Caco-2 (cell line): ENCODE data around the gene MAPK13. TPM values are rescaled to one million over a fixed set of nuclear protein-coding genes. Genes with fewer than 3 reads are reported as not detected.

Source experiments
- BruUV-seq: library from RNA; stranded (reverse); fragments of 400-500 nt; replicated peaks from 2 replicates; lab custom pipeline; 2021; lab: Mats Ljungman, UMichigan
- CTCF ChIA-PET: fragments of 300-600 bp; sonication (Branson Sonifier 250); formaldehyde crosslinking; loops from one replicate; lab custom pipeline; 2022; ENCODE audit warnings: antibody characterized with exemption; lab: Charles Lee
- POLR2A ChIA-PET: fragments of 300-600 bp; sonication (Branson Sonifier 250); formaldehyde crosslinking; loops from one replicate; lab custom pipeline; 2022; ENCODE audit warnings: antibody characterized with exemption; lab: Charles Lee
- DNase-seq, 2 experiments: peaks; one replicate each; pipeline versions ENCODE4 v3.0.0 to v3.0.0-alpha.2; 2020 to 2022
- H3K27me3 ChIP-seq: replicated peaks from 2 replicates; pipeline ENCODE4 v1.6.0; 2011; ENCODE audit warnings: low read length; ENCODE audit not compliant: control insufficient read depth, insufficient read depth
- H3K36me3 ChIP-seq: 2 replicates; pipeline ENCODE4 v1.5.1; 2011; ENCODE audit warnings: low read length; ENCODE audit not compliant: control insufficient read depth, insufficient read depth
- H3K4me1 ChIP-seq: fragments of 250-450 bp; sonication (Bioruptor Pico); 2 replicates; pipeline ENCODE4 v1.5.1; 2020; ENCODE audit warnings: mild to moderate bottlenecking
- H3K4me3 ChIP-seq: 2 replicates; pipeline ENCODE4 v1.5.1; 2011; ENCODE audit warnings: low read depth, mild to moderate bottlenecking, control low read depth, low read length
- H3K9me3 ChIP-seq: fragments of 250-450 bp; sonication (Bioruptor Pico); 2 replicates; pipeline ENCODE4 v1.5.1; 2020; ENCODE audit warnings: mild to moderate bottlenecking, moderate library complexity
- H3K27ac Mint-ChIP-seq: one replicate; pipeline ENCODE4 v1.8.0; 2022; ENCODE audit warnings: mixed read lengths; ENCODE audit not compliant: unreplicated experiment
- H3K27me3 Mint-ChIP-seq: one replicate; pipeline ENCODE4 v1.8.0; 2022; ENCODE audit warnings: mixed read lengths; ENCODE audit not compliant: insufficient read depth, unreplicated experiment
- H3K36me3 Mint-ChIP-seq: one replicate; pipeline ENCODE4 v1.8.0; 2022; ENCODE audit warnings: mild to moderate bottlenecking, mixed read lengths; ENCODE audit not compliant: insufficient read depth, unreplicated experiment
- H3K4me1 Mint-ChIP-seq: one replicate; pipeline ENCODE4 v1.8.0; 2022; ENCODE audit warnings: low read depth, mixed read lengths; ENCODE audit not compliant: unreplicated experiment
- H3K4me3 Mint-ChIP-seq: one replicate; pipeline ENCODE4 v1.8.0; 2022; ENCODE audit warnings: mild to moderate bottlenecking, moderate library complexity, mixed read lengths; ENCODE audit not compliant: unreplicated experiment
- H3K9me3 Mint-ChIP-seq: one replicate; pipeline ENCODE4 v1.8.0; 2022; ENCODE audit warnings: mixed read lengths; ENCODE audit not compliant: unreplicated experiment
- CTCF ChIP-seq, 2 experiments: fragments of 200-600 bp in 1 of 2; IDR thresholded peaks; 1 replicate in 1 of 2; 2 replicates in 1 of 2; pipeline versions ENCODE4 v1.5.1 to v1.8.0; 2011 to 2022; ENCODE audit warnings: antibody characterized with exemption in 1 of 2, control low read depth in 1 of 2, inconsistent platforms in 1 of 2, low read depth in 1 of 2, low read length in 1 of 2, mild to moderate bottlenecking in 1 of 2, moderate library complexity in 1 of 2; ENCODE audit not compliant: insufficient read depth in 1 of 2, severe bottlenecking in 1 of 2, unreplicated experiment in 1 of 2
- intact Hi-C: fragments of 100-400 bp; cut with micrococcal nuclease; formaldehyde crosslinking; loops from one replicate; pipeline ENCODE4 v1.10.0; 2022; ENCODE audit not compliant: unreplicated experiment
- total RNA-seq: library from RNA; stranded (reverse); gene quantifications from 2 replicates; pipeline ENCODE4 v1.2.3, GENCODE V29; 2022

MAPK13 gene
- total RNA-seq, 1 experiment from 2014 or later: 45.7 TPM

GRCh38 chr6:36125575-36125974 lies 4.7 kb upstream of the MAPK13 start:
- ChIA-PET POLR2A (no interaction called here), CTCF (no interaction called here)
- no peak for DNase-seq
- Mint-ChIP-seq H3K27me3 (no peaks in the 10 kb centered on the region), H3K9me3 (no peaks in the 10 kb centered on the region), H3K4me1 (peaks cover 11% of the 10 kb centered on the region), H3K27ac (no peak overlapping the region), H3K4me3 (no peak overlapping the region), H3K36me3 (peaks cover 12% of the 10 kb centered on the region)
- intact Hi-C loops: no loop called here
- TF ChIP-seq CTCF (IDR thresholded peaks at IDR 0.05; ENCODE audit: insufficient read depth in 1 of 2, low read depth in 1 of 2, low read length in 1 of 2, severe bottlenecking in 1 of 2, unreplicated experiment in 1 of 2): no peak
- no peaks in the 10 kb centered on the region for H3K27me3 ChIP-seq
- H3K36me3 ChIP-seq: no peaks in the 10 kb centered on the region
- no TSS peak for BruUV-seq
- H3K9me3 ChIP-seq: no peaks in the 10 kb centered on the region
- no peak overlapping the region for H3K4me3 ChIP-seq
- peaks cover 21% of the 10 kb centered on the region for H3K4me1 ChIP-seq

GRCh38 chr6:36126121-36126520 lies 4.2 kb upstream of the MAPK13 start:
- Histone ChIP-seq H3K4me1 (peaks cover 17% of the 10 kb centered on the region), H3K27me3 (no peaks in the 10 kb centered on the region), H3K4me3 (no peak overlapping the region), H3K9me3 (no peaks in the 10 kb centered on the region), H3K36me3 (no peaks in the 10 kb centered on the region)
- POLR2A ChIA-PET: no interaction called here
- Mint-ChIP-seq H3K27ac (no peak overlapping the region), H3K36me3 (peaks cover 7% of the 10 kb centered on the region), H3K4me3 (no peak overlapping the region), H3K4me1 (peaks cover 6% of the 10 kb centered on the region), H3K9me3 (no peaks in the 10 kb centered on the region), H3K27me3 (no peaks in the 10 kb centered on the region)
- TF ChIP-seq CTCF (IDR thresholded peaks at IDR 0.05; ENCODE audit: insufficient read depth in 1 of 2, low read depth in 1 of 2, low read length in 1 of 2, severe bottlenecking in 1 of 2, unreplicated experiment in 1 of 2): no peak
- intact Hi-C loops: no loop called here
- CTCF ChIA-PET: no interaction called here
- no TSS peak for BruUV-seq
- DNase-seq: no peak

- BruUV-seq: no TSS peak
- Mint-ChIP-seq H3K9me3 (no peaks in the 10 kb centered on the region), H3K4me1 (peaks cover 6% of the 10 kb centered on the region), H3K4me3 (no peak overlapping the region), H3K36me3 (peaks cover 7% of the 10 kb centered on the region), H3K27ac (no peak overlapping the region), H3K27me3 (no peaks in the 10 kb centered on the region)
- Histone ChIP-seq H3K4me3 (no peak overlapping the region), H3K4me1 (peaks cover 14% of the 10 kb centered on the region), H3K9me3 (no peaks in the 10 kb centered on the region), H3K36me3 (no peaks in the 10 kb centered on the region), H3K27me3 (no peaks in the 10 kb centered on the region)
- ChIA-PET POLR2A (no interaction called here), CTCF (no interaction called here)
- TF ChIP-seq CTCF (IDR thresholded peaks at IDR 0.05; ENCODE audit: insufficient read depth in 1 of 2, low read depth in 1 of 2, low read length in 1 of 2, severe bottlenecking in 1 of 2, unreplicated experiment in 1 of 2): no peak
- intact Hi-C loops: no loop called here
- no peak for DNase-seq
Observed at GRCh38 chr6:36126553-36127458, 3.5 kb upstream of the MAPK13 start.
